Eye (tissue), 1 donor: ENCODE results near the gene HTT.

Experiments
- DNase-seq: peaks from one replicate; pipeline ENCODE4 v3.0.0-alpha.2; 2015

The HTT gene

DNA sequence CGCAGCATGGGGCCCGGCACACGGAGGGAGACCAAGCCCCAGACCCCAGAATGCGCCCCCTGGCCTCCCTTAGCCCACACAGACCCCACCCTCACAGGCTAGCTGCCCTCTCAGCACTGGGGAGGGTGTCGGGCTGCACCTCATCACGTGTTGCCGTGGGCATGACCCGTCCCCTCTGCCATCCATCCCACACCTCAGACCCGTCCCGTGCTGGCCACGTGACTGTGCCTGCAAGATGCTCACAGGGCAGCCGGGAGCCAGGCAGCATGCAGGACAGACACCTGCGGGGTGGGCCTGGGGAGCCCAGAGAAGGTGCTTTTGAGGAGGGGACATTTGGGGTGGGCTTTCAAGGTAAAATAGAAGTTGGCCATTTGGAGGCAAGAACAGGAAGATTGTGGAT lies 179.3 kb downstream of the HTT start:
- DNase-seq, result no peak

DNA sequence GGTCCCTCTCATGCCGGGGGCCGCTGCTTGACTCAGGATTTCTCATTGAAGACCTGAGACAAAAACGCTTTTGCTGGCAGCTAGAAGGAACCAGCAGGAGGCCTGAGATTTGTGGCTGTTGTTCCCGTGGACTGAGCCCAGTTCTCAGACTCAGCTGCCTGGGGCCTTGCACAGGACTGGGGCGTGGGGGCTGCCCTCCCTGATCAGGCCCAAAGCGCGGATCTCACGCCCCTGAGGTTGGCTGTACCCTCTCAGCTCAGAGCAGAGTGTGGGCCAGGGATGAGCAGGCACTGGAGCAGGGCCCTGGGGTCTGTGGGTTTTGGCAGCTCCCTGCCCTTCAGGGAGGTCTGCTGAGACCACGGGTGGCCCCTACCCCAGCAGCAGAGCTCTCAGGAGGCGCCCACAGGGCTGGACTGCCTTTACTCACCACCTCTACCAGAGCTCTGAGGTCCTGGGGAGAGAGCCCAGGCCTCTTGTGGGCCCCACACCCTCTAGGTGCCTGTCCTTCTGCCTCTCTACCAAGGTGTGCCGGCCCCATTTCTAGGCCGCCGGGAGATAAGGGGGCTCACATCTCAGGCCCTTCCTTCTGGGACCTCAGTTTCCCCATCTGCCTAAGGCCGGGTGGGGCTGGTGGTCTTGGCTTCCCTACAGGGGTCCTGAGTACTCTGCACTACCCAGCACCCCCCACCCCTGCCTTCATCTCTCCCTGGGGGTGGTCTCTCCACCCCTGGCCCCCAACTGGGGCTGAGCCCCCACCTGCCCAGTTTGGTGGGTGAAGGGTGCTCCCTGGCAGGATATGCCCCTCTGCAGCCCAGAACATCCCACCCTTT lies 180.0 kb downstream of the HTT start:
- DNase-seq, result no peak

DNA sequence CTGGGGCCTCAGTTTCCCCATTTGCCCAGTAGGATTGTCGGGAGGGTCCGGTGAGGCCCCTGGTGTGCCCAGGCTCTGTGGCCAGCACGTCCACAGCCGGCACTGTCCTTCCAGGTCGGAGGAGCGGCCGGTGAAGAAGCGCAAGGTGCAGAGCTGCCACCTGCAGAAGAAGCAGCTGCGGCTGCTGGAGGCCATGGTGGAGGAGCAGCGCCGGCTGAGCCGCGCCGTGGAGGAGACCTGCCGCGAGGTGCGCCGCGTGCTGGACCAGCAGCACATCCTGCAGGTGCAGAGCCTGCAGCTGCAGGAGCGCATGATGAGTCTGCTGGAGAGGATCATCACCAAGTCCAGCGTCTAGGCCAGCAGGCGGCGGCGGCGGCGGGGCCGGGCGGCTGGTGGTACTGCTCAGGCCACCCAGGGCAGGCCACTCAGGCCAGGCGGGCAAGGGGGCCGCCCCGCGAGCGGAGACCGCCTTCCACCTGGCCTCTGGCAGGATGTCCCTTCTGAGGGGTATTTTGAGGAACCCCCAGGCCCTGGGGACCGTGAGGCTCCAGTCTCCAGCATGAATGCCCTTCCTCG lies 181.2 kb downstream of the HTT start:
- DNase-seq, result no peak

DNA sequence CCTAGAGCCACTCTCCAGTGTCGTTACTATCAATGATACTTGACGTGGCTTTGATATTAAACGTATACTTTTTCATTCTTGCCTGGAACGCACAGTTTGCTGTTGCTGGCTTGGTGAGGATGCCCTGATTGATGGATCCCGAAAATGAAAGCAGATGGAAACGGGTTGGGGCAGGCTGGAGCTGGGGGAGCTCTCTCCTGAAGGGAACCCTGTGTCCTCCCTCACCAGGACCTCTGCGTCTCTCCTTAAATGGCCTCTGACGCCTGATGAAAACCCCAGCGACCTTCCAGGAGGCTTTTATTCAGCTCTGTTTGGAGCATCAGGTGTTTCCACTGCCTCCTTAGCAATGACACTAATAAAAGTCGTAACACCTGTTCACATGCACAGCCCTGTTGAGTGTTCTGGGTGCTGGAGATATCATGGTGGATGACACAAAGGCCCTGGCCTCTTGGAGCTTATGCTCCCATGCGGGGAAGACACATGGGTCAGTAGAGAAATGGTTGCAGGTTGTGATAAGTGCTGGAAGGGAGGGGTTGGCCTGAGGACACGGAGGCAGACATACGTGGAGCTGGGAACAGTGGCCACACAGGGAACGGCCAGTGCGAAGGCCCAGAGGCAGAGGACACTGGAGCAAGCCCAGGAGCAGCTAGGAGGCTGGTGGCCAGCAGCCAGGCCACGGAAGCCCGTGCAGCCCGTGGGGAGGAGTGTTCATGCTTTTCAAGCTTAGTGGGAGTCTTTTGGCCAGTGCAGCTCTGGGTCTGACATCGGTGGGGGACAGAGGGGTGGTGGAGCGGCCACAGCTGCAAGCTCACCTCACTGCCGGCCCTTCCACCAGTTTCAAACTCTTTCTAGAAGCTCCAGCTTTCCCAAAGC lies 182.0 kb downstream of the HTT start:
- no peak for DNase-seq

DNA sequence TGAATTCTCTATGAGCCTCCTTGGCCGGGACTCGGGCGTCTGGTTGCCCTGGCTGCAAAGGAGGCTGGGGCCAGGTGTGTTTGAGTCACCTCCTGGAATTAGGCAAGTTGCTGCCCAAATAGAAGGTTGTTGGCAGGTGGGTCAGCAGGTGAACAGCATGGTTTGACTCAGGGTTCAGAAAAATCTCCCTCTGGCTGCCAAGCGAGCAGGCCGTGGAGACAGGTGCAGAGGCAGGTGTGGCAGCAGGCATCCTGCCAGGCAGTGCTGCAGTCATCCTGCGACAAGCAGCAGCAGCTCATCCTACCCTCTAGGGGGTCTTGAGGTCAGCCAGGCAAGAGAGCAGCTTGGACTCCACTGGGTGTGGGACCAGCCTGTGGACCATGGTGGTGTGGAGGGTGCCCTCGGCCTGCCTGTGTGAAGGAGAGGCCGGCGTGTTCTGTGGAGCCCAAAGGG lies 182.6 kb downstream of the HTT start:
- no peak for DNase-seq

DNA sequence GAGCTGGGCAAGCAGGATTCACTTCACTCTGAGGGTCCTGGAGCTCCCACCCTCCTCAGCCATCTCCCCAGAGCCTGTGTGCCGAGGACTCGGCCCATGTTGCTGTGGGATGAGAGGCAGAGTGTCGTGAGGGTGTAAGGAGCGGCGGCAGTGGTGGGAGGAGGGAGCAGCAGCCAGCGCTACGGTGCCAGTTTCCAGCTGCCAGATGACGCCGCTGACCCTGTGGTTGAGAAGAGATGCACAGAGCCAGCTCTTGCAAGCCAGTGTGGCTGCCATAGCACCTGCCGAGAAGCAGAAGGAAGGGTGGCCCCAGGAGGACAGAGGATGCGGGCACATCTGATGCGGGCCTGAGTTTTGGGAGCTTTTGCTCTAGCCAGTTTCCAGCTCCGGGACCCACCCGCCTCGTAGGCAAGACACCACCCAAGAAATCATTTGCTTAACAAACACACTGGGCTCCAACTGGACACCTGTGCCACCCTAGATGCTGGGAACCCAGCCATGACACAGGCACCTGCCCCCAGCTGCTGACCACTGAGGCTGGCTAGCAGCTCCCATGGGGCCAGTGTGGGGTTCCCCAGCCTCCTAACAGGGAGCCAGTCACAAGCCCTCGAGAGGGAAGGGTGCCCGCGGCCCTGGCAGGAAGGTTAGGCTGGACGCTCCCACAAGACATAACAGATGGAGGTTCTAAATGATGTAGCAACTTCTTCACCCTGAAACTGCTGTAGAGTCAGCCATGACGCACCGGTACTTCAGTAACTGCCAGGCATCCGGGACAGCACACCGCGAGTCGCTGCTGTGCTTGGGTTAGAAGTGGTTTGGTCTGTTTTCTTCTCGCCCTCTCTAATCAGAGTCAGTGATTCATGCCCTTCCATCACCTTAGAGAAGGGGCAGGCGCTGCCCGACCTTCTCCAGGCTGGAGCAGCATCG lies 183.3 kb downstream of the HTT start:
- DNase-seq, result no peak

DNA sequence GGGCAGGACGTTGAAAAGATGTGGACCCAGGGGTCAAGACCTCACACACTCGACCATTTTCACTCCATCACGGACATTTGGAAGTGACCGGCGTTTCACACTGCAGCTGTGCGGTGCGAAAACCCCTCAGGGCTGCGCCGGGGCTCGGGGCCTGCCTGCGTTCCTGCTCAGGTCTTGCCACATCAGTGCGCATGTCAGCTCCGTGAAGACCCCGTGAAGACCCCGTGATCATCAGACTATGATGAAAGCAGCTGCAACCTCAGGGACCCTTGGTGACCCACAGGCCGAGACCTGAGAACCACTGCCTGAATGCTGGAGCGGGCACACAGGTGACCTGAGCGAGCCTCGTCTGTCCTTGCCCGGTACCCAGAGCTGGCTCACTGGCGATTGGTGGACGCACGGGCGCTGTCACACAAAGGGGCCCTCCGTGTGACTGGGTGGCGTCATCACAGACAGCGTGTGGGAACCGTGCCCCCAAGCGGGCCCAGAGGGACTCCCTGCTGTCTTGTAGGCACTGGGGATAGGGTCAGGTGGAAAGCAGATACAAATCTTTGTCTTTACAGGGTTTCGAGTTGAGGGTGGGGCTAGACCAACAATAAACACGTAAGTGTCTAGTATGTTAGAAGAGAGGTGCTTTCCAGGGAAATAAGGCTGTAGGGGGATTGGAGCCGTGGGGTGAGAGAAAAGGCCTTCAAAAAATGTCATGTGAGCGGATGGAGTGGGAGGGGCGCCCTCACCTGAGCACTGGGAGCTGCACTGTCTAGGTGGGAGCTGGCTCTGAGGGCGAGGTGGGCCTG lies 187.1 kb downstream of the HTT start:
- no peak for DNase-seq

DNA sequence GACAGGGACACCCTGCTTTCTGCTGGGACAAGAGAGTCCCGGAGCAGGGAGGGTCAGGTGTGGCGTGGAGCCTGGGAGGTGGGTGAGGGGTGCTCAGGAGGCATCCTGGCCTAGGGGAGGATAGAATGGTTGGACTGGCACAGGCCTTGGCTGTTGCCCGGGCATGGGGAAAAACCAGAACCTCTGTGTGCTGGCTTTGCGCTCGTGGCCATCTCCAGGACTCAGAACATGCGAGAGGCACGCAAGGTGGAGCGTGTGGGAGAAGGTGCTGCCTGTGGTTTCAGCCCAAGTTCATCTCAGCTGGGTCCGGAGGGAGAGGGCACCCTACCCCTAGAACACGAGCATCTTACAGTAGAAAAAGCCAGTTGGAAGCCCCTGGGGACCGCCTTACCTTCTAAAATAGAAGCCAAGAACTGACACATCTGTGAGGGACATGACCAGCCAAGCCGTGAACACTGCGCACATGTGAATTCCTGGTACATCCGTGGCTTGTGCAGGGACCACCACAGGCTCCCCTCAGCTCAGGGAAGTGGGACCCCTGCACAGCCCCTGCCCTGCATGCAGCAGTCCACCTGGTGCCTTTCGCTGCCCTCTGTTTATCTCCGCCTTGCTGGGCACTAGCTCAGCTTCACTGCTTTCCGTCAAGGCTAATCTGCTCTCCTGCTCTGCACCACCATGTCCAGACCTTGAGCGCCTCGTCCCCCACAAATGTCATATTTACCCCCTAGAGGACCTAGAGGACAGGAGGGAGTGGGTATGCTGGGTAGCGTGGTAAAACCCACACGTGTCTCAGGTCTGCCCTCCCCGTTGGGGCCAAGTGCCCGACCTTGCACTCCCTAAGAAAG lies 187.9 kb downstream of the HTT start:
- no peak for DNase-seq

DNA sequence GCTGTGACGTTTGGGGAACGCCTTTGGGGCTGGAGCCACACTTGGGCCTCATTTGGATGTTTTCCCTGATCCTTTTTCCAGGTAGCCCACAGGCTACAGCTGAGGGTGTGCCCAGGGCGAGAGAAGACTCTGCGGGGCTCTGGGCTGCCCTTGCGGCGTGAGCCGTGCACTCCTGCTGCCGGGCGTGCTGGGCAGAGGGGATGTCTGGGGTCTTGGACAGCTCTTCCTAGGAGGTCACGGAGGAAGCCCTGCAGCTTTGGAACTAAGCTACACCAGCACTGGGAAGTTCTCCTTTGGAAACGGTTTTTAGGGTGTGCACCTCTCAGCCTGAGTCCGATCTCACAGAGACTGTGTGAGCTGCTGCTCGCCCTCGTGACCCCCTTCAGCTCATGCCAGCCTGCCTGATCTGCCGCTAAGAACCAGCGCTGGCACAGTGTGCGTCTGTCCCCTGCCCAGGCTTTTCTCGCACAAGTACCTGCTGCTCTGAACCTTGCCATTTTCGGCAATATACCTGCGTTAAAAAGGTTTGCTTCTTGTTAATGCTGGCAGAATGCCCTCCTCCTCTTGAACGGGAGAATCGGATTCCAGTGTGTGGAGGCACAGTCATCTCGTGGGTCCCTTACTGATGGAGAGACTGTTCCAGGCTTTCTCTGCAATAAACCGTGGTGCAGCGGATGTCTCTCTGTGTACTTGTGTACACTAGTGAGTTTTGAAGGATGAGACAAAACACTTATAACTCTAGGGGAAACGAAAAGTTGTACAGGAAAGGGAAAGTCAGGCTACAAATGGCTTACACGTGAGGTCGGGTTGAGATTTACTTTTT lies 188.8 kb downstream of the HTT start:
- DNase-seq, result no peak

DNA sequence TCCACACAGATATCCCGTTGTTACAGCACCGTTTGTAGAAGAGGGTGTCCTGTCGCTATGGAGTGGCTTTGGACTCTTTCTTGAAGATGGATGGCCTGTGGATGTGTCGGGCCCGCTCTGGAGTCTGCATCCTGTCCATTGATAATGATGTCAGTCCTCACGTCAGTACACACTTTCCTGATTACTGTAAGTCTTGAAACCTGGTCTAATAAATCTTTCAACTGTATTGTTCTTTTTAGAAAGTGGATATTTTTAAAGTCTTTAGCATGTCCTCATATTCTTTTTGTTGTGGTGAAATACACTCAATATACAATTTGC lies 189.4 kb downstream of the HTT start:
- no peak for DNase-seq

DNA sequence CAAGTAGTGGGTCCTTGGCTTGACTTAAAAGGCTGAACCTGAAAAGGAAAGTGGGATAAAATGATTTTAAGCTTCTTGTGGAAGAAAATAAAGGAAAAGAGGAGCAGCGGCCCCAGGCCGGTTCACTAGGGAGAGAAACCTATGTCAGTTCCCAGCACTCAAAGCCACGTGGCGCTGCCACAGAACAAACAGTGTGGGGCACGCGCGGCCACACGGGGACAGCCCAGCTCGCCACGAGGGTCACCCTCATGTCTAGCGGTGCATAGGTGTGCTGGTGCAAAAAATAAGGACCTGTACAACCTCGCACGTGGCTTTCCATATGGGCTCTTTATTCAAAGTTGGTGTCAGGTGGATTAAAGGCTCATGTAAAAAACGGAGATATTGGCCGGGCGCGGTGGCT lies 191.6 kb downstream of the HTT start:
- DNase-seq, result no peak

DNA sequence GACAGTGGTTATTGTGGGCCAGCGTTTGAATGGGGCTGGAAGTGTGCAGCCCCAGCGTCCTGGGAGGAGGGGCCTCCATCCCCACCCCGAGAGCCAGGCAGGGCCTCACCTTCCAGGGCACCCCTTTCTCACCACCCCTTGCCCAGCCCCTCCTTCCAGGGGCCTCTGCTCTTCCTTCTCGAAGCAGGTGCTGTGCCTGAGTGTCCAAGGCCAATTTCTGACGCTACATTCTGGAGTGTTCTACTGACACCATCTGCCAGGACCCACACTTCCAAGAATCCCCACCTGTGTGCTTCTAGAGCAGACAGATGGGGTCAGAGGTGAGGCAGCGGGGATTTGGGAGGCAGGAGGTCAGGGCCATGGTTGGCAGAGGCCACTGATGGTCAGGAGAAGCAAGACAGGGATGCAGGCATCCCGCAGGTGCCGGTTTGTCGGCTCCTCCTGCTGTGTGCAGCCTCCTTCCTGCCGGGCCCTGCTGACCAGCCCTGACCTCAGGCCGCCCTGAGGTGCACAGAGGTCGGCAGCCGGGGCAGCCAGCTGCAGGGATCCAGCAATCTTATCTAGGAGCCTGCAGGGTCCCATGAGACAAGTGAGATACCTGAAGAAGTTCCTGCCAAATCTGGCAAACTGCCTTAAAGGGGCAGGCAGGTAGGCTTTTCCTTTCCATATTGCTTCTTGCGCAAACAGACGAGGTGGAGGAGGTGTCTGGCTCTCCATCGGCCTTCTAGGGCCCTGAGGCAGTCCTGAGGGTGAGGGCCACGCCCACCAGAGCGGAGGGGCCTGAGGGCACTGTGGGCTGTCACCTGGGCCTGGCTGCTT lies 193.3 kb downstream of the HTT start:
- no peak for DNase-seq

DNA sequence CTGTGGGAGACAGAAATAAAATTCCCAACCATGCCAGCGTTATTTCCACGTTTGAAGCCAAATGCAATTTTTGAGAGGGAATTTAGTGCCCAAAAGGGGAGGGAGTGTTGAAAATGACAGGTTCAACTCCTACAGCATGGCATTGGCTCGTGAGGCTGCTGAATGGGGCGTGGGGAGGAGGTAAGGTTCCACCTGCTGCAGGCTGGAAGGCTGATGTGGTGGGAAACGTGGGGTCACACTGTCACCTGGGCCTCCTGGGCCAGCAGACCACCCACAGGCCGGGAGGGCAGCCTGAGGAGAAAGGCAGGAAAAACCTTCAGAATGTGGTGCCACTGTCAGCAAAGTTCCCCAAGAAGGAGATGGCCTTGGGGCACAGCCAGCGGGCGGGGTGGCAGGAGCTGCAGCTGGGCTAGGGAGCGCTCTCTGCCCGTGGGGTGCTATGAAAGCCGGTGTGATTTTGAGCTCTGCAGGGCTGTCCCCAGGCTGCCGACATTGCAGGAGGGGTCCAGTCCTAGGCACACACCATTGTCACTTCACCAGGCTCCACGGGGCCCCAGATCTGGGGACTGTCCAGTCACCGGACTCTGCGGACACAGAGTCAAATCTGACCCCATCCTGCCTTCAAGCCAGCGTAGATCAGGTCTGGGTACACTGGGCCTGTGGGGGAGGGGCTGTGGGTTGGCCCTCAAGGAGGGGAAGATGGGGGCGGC lies 194.1 kb downstream of the HTT start:
- no peak for DNase-seq

DNA sequence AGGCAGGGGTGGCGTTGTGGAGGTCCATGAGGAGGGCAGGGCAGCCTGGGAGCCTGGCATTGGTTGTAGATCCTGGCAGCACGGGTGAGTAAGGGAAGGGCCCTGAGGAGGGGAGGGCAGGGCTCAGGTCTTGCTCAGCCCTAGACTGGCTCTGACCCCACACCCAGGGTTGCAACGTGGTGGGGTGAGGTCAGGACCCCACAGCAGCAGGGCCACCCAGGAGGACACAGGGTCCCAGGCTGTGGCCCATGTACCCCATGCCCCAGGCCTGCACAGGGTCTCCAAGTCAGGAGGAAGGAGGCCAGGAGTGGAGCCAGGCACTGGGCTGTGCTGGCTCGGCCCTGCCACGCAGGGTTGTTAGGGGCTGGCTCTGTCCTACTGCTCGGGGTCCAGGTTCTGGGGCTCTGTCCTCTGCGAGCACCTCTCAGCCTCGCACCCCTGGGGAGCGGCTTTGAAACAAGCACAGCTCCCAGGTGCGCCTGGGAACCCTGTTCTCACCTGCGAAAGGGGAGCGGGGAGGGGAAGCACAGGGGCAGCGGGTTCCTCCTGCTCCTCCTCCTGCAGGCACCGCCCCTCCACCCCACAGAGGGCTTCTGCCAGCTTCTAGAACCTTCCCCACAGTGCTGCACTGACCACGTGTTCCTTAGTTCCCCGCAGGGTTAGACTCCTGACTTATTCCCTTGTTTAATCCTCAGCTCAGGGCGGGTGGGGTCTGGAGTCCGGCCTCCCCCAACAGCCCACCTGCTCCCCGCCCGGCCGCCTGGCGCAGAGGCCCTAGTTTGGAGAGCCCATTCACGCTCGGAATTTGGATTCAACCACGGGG lies 194.8 kb downstream of the HTT start:
- no peak for DNase-seq

DNA sequence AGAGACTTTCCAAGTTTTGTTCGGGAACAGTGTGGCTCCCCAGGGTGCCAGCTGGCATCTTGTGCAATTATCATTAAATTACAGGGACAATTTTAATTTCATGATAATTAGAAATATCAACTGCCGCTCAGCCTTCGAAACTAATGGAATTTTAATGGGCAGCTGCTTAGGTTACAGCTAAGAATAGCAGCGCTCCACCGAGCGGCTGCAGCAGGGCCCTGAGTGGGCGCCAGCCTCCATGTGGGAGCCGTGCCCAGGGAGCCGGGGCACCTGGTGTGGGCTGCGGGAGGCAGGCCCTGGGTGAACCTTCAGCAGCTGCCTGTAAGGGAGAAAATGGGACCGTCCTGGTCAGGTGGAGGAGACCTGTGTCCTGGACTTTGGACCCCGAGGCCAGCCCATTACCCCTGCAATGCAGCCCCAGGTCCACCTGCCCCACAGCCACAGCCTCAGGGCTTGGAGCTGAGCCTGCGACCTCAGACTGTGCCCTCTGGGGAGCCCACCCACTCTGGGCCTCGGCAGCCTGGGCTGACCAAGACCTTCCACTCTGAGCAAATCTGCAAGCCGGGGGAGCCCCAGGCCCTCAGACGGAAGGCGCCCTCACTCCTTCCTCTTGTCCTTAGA lies 195.6 kb downstream of the HTT start:
- peak; percentile 38 for DNase-seq

DNA sequence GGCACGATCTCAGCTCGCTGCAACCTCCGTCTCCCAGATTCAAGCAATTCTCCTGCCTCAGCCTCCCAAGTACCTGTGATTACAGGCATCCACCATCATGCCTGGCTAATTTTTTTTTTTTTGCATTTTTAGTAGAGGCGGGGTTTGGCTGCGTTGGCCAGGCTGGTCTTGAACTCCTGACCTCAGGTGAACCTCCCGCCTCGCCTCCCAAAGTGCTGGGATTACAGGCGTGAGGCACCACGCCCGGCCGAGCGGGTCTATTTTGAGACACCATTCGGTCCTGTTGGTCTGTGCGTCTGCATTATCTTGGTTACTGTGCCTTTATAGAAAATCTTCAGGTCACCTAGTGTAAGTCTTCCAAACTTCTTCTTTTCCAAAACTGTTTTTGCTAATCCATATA lies 196.7 kb downstream of the HTT start:
- DNase-seq, result no peak

DNA sequence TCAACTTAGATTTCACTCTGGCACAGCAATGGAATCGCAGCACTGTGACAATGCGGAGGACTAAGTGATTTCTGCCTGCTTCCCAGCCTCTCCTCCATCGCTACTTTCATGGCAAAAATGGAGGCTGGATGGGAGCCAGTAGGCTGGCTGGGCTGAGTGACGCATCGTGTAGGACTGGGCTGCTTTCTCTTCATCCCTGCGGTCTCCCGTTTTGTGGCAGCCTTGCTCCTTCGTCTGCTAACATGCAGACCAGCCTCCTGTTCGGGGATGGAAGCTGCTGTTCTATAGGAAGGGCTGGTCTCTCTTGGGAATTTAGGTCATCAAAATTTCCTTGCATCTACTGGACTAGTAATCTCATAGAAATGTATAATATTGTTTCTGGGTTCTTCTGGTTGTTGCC lies 202.5 kb downstream of the HTT start:
- no peak for DNase-seq
